Thoracic aorta (tissue), 2 donors: ENCODE results near the gene WWC2. TPM values are rescaled to one million over a fixed set of nuclear protein-coding genes. Genes with fewer than 3 reads are reported as not detected.

Source experiments
- ATAC-seq: fragments of 150-250 bp; one replicate; pipeline ENCODE4 v1.8.0; 2017; ENCODE audit warnings: low read depth; ENCODE audit not compliant: insufficient number of reproducible peaks, low FRiP score
- DNase-seq: peaks from one replicate; pipeline ENCODE4 v3.0.0-alpha.2; 2020; ENCODE audit warnings: low spot score
- H3K27ac ChIP-seq, 2 donors: fragments of 200-600 bp; sonication (generic); 1 replicate in 1 of 2; 2 replicates in 1 of 2; pipeline ENCODE4 v1.5.1; 2016; ENCODE audit warnings: mild to moderate bottlenecking in 2 of 2, moderate library complexity in 2 of 2
- H3K27me3 ChIP-seq: fragments of 200-600 bp; sonication (generic); replicated peaks from 2 replicates; pipeline ENCODE4 v1.6.0; 2016; ENCODE audit warnings: mild to moderate bottlenecking; ENCODE audit not compliant: insufficient read depth
- H3K36me3 ChIP-seq: fragments of 200-600 bp; sonication (generic); one replicate; pipeline ENCODE4 v1.5.1; 2016
- H3K4me1 ChIP-seq, 2 donors: fragments of 200-600 bp; sonication (generic); 1 replicate in 1 of 2; 2 replicates in 1 of 2; pipeline versions ENCODE4 v1.5.1 to v1.6.0; 2016; ENCODE audit warnings: low read depth in 2 of 2, mild to moderate bottlenecking in 1 of 2; ENCODE audit not compliant: control insufficient read depth in 1 of 2
- H3K4me3 ChIP-seq: fragments of 200-600 bp; sonication (generic); 2 replicates; pipeline ENCODE4 v1.5.1; 2016; ENCODE audit warnings: mild to moderate bottlenecking
- H3K9me3 ChIP-seq: fragments of 200-600 bp; sonication (generic); 2 replicates; pipeline ENCODE4 v1.5.1; 2016
- total RNA-seq, 2 donors: library from RNA; depleted of rRNA; stranded (reverse); fragments of >200 nt; gene quantifications; one replicate each; pipeline versions ENCODE4 v1.1.0 to v1.2.3, GENCODE V29; 2016
- TF ChIP-seq, protein P1 (sequence below): fragments of 200-600 bp; sonication (generic); IDR thresholded peaks from one replicate; pipeline ENCODE4 v1.5.1; 2019; ENCODE audit warnings: antibody characterized with exemption

The WWC2 gene
- total RNA-seq, 2 donors from 2014 or later = 21.1 to 44.8 TPM

DNA sequence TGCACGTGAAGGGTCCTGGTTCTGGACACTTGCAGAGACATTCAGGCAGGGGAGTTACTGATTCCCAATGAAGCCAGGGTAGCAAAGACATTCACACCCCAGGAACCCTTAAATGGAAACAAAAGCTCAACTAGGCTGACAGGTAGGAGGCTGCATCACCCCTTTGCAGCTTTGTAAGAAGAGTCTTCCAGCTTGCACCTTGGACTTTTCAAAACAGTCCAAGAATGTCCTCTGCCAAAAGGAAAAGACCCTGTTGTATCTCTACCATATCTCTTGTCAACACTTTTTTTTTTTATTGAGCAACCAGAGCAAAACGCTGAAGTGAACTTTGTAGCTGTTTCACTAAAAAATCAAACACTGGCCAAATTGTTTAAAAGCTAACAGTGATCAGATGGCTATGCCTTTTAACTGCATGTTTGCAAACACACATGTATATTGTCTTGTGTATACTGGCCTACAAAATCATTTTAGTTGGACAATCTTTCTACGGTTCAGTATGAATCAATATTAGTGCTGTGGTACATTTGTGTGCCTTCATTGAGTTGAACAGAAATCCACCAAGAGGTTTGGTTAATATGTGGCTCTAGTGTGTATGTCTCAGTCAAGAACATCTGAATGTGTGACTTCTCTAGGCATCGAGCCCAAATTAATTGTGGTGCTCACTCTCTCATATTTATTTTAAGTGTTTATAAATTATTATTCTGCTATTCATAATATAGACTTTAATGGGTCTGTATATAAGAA is 18.5 kb upstream of the WWC2 start:
- no peaks in the 10 kb centered on the region for H3K9me3 ChIP-seq
- no peak overlapping the region for H3K4me3 ChIP-seq
- TF ChIP-seq, protein P1, sequence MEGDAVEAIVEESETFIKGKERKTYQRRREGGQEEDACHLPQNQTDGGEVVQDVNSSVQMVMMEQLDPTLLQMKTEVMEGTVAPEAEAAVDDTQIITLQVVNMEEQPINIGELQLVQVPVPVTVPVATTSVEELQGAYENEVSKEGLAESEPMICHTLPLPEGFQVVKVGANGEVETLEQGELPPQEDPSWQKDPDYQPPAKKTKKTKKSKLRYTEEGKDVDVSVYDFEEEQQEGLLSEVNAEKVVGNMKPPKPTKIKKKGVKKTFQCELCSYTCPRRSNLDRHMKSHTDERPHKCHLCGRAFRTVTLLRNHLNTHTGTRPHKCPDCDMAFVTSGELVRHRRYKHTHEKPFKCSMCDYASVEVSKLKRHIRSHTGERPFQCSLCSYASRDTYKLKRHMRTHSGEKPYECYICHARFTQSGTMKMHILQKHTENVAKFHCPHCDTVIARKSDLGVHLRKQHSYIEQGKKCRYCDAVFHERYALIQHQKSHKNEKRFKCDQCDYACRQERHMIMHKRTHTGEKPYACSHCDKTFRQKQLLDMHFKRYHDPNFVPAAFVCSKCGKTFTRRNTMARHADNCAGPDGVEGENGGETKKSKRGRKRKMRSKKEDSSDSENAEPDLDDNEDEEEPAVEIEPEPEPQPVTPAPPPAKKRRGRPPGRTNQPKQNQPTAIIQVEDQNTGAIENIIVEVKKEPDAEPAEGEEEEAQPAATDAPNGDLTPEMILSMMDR = no peak
- H3K27ac ChIP-seq = no peak overlapping the region
- no peaks in the 10 kb centered on the region for H3K4me1 ChIP-seq
- no peak for ATAC-seq
- no peaks in the 10 kb centered on the region for H3K27me3 ChIP-seq
- no peak for DNase-seq
- H3K36me3 ChIP-seq = no peaks in the 10 kb centered on the region

DNA sequence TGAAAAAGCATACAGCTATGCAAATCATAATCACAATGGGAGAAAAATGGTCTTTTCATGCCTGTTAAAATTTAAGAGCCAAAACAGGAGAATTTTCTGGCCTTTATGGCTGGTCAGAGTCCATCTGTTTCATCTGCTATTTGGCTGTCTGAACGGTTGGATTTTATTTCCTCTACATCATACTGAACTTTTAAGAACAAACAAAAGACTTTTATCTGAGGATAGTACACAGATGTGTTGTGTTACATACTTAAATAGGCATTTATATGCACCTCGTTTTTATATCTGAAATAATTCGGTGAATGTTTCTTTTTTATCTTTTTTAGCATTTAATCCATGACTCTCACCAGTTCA is 18.0 kb upstream of the WWC2 start:
- Histone ChIP-seq H3K27ac (no peak overlapping the region), H3K36me3 (no peaks in the 10 kb centered on the region), H3K9me3 (no peaks in the 10 kb centered on the region), H3K4me1 (no peaks in the 10 kb centered on the region), H3K27me3 (no peaks in the 10 kb centered on the region), H3K4me3 (no peak overlapping the region)
- ATAC-seq (no peak), DNase-seq (no peak)
- TF ChIP-seq, protein P1 = no peak

DNA sequence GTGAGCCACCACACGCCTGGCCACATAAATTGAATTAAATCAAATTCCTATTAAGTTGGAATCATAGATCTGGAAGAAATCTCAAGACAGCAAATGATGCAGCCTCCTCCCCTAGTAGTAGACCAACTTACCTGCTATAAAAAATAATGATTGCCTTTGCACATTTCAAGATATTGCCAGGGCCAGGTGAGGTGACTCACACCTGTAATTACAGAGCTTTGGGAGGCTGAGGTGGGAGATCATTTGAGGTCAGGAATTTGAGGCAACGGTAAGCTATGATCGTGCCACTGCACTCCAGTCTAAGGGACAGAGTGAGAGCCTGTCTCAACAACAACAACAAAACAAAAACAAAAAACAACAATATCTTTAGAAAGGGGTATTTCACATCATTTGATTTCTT is 17.0 kb upstream of the WWC2 start:
- TF ChIP-seq, protein P1 = no peak
- no peak for ATAC-seq
- Histone ChIP-seq H3K4me3 (no peak overlapping the region), H3K27me3 (no peaks in the 10 kb centered on the region), H3K36me3 (no peaks in the 10 kb centered on the region), H3K27ac (no peak overlapping the region), H3K4me1 (no peaks in the 10 kb centered on the region), H3K9me3 (no peaks in the 10 kb centered on the region)
- no peak for DNase-seq

DNA sequence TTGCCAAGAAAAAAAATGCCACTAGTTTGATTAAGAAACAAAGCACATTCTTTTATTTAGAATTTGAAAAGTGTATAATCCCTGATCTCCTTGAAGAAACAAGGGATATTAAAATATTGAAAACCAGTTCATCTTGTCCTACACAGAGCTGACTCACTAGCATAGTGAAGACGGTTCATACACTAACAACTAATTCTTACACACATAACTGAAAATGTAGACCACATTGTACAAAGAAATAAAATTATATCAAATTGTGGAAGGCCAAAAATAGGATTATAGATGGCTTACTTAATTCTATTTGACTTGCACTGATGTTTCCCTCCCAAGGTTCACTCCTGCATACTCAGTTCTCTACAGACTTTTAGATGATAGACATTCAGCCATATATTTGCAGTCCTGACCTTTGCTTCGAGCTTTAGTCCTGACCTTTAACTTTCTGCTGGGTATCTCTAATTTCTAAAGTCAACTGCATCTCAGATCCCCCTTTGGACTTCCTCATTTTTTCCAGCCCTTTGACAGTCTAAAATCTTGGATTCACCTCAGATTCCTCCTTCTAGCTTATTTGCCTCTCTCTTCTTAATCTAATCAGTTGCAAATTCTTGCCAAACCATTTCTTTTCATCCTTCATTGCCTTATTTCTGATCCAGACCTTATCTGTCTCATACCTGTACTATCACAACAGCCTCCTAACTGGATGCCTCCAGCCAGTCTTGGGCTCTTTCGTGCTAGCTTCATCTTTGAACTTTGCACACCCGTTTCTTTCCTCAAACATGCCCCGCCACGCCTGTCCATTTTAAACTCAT is 4.5 kb upstream of the WWC2 start:
- Histone ChIP-seq H3K27me3 (no peaks in the 10 kb centered on the region), H3K4me1 (peaks cover 0 to 7% of the 10 kb centered on the region in 2 donors), H3K4me3 (no peak overlapping the region), H3K36me3 (no peaks in the 10 kb centered on the region), H3K9me3 (no peaks in the 10 kb centered on the region), H3K27ac (no peak overlapping the region)
- DNase-seq = no peak
- ATAC-seq = no peak
- TF ChIP-seq, protein P1 = no peak

DNA sequence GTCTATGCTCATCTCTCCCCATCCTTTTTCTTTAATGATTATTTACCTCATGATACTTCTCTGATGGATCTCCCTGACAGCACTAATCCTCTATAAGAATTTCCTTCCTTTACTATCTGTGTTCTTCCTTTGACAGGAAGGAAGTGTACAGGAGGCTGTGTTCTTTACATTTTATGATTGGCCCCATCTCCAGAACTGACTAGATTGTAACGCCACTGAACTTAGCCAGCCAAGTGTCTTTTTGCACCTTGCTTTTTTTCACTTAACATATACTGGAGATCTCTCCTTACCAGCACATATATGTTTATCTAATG is 3.9 kb upstream of the WWC2 start:
- Histone ChIP-seq H3K4me3 (no peak overlapping the region), H3K4me1 (peaks cover 0 to 10% of the 10 kb centered on the region in 2 donors), H3K27ac (no peak overlapping the region), H3K36me3 (no peaks in the 10 kb centered on the region), H3K27me3 (no peaks in the 10 kb centered on the region), H3K9me3 (no peaks in the 10 kb centered on the region)
- DNase-seq = no peak
- TF ChIP-seq, protein P1 = no peak
- ATAC-seq = no peak
